Measurements from ENCODE around the gene TNFRSF1A. TPM values are rescaled to one million over a fixed set of nuclear protein-coding genes. Genes with fewer than 3 reads are reported as not detected.

Gene TNFRSF1A
- total and polyA plus RNA-seq, 4 donors = 36.9 to 144 (median 88.4) TPM

- peaks cover 0 to under 1% (median 0%) of the 10 kb centered on the region in 4 donors for H3K4me1 ChIP-seq (ENCODE audit: control insufficient read depth in 4 of 4, insufficient read depth in 4 of 4, low read length in 3 of 4)
- no peaks in the 10 kb centered on the region for H3K36me3 ChIP-seq (ENCODE audit: control insufficient read depth in 4 of 4, insufficient read depth in 3 of 4, low read depth in 1 of 4, low read length in 3 of 4)
- no peaks in the 10 kb centered on the region for H3K27me3 ChIP-seq (ENCODE audit: control insufficient read depth in 4 of 4, insufficient read depth in 4 of 4, low read length in 3 of 4)
- no peak overlapping the region for H3K4me3 ChIP-seq (ENCODE audit: low read depth in 1 of 3, low read length in 3 of 3)
- WGBS = 94% methylated on average over 7 of the region's 7 CpGs
- TF ChIP-seq YY1 (IDR thresholded peaks at IDR 0.05) (no peak), HNF4G (IDR thresholded peaks at IDR 0.05) (no peak), TAF1 (conservative IDR thresholded peaks at IDR 0.05) (no peak), HNF4A (conservative IDR thresholded peaks at IDR 0.05) (no peak)
- no peak overlapping the region for H3K27ac ChIP-seq (ENCODE audit: low read depth in 1 of 2, low read length in 2 of 2)
- H3K9me3 ChIP-seq (ENCODE audit: control insufficient read depth in 4 of 4, low read length in 3 of 4) = no peaks in the 10 kb centered on the region
- H3K9ac ChIP-seq (ENCODE audit: low read depth in 1 of 2, low read length in 2 of 2) = no peak overlapping the region
- DNase-seq (ENCODE audit: low spot score) = no peak
Observed at GRCh38 chr12:6301721-6302120, 40.2 kb downstream of the TNFRSF1A start.

- 88% methylated on average over 9 of the region's 10 CpGs for WGBS
- Histone ChIP-seq H3K9me3 (ENCODE audit: control insufficient read depth in 4 of 4, low read length in 3 of 4) (no peaks in the 10 kb centered on the region), H3K36me3 (ENCODE audit: control insufficient read depth in 4 of 4, insufficient read depth in 3 of 4, low read depth in 1 of 4, low read length in 3 of 4) (no peaks in the 10 kb centered on the region), H3K4me1 (ENCODE audit: control insufficient read depth in 4 of 4, insufficient read depth in 4 of 4, low read length in 3 of 4) (peaks cover 10 to 32% (median 24%) of the 10 kb centered on the region in 4 donors), H3K4me3 (ENCODE audit: low read depth in 1 of 3, low read length in 3 of 3) (no peak overlapping the region), H3K27ac (ENCODE audit: low read depth in 1 of 2, low read length in 2 of 2) (no peak overlapping the region), H3K9ac (ENCODE audit: low read depth in 1 of 2, low read length in 2 of 2) (no peak overlapping the region), H3K27me3 (ENCODE audit: control insufficient read depth in 4 of 4, insufficient read depth in 4 of 4, low read length in 3 of 4) (no peaks in the 10 kb centered on the region)
- DNase-seq (ENCODE audit: low spot score) = no peak
- no peak for TF ChIP-seq ZBTB33 (IDR thresholded peaks at IDR 0.05)
- no peak for TF ChIP-seq EGR1 (IDR thresholded peaks at IDR 0.05; ENCODE audit: low read depth in 2 of 2)
- no peak for TF ChIP-seq REST (IDR thresholded peaks at IDR 0.05)
Observed at GRCh38 chr12:6297170-6297569, 44.7 kb downstream of the TNFRSF1A start.

- no peak for TF ChIP-seq GABPA (IDR thresholded peaks at IDR 0.05 in 1 of 2, conservative IDR thresholded peaks at IDR 0.05 in 1 of 2)
- TF ChIP-seq EGR1 (IDR thresholded peaks at IDR 0.05; ENCODE audit: low read depth in 2 of 2) = no peak
- H3K4me3 ChIP-seq (ENCODE audit: low read depth in 1 of 3, low read length in 3 of 3) = no peak overlapping the region
- H3K27ac ChIP-seq (ENCODE audit: low read depth in 1 of 2, low read length in 2 of 2) = peak overlapping the region; percentile 82 to 83
- 75% methylated on average over 5 of the region's 5 CpGs for WGBS
- H3K9ac ChIP-seq (ENCODE audit: low read depth in 1 of 2, low read length in 2 of 2) = peak overlapping the region in 1 of 2 donors; percentile 21
- H3K9me3 ChIP-seq (ENCODE audit: control insufficient read depth in 4 of 4, low read length in 3 of 4) = no peaks in the 10 kb centered on the region
- no peaks in the 10 kb centered on the region for H3K27me3 ChIP-seq (ENCODE audit: control insufficient read depth in 4 of 4, insufficient read depth in 4 of 4, low read length in 3 of 4)
- H3K36me3 ChIP-seq (ENCODE audit: control insufficient read depth in 4 of 4, insufficient read depth in 3 of 4, low read depth in 1 of 4, low read length in 3 of 4) = no peaks in the 10 kb centered on the region
- peaks cover 10 to 33% (median 25%) of the 10 kb centered on the region in 4 donors for H3K4me1 ChIP-seq (ENCODE audit: control insufficient read depth in 4 of 4, insufficient read depth in 4 of 4, low read length in 3 of 4)
- DNase-seq (ENCODE audit: low spot score) = no peak
Observed at GRCh38 chr12:6295094-6295811, 46.6 kb downstream of the TNFRSF1A start.

Data from liver (tissue), 9 donors.